HG03175 (cell line): ENCODE measurements around the gene TRPM6.

Experiments used
- ATAC-seq: cut with Tn5 transposase; IDR thresholded peaks from one replicate; pipeline ENCODE4 v1.9.1; 2021; ENCODE audit warnings: mild to moderate bottlenecking, moderate library complexity; ENCODE audit not compliant: unreplicated experiment

The TRPM6 gene

DNA sequence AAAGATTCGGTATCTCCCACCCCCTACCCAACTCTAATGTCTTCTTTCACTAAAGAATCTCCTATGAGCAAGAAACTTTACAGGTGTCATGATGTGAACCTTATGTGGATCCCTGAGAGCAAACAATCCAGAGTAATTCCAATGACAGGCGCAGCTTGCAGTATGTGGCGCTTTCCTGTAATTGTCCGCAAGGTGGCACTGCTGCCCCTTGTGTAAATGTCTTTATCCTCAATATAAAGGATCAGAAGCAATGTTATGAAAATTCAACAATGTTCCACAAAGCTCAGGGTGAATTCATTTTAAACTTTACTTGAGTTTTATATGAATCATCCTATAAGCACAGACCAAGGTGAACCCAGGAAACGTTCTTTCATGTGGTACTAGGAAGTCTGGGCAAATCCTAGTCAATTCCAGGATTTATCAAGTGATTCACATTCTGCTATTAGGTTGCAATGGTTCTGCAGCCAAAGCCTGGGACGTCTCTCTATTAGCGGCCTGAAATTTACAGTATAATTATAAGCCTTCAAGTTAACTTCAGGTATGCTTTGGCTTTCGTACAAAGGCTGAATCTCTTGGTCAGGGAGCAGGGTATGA lies 113.7 kb downstream of the TRPM6 start:
- peak; percentile 60 for ATAC-seq

DNA sequence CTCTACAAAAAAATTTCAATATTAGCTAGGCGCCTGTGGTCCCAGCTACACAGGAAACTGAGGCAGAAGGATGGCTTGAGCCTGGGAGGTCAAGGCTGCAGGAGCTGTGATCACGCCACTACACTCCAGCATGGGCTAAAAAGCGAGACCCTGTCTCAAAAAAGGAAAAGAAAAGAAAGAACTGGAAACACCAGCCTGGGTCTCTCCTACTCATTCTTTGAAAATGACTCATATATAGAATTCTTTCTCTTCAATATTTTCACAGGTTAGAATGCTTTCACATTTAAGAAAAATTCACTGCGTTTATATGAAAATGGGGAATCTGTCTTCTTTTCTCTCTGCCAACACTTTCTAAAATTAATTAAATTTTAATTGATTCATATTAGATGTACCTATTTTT lies 115.6 kb downstream of the TRPM6 start:
- ATAC-seq = no peak

DNA sequence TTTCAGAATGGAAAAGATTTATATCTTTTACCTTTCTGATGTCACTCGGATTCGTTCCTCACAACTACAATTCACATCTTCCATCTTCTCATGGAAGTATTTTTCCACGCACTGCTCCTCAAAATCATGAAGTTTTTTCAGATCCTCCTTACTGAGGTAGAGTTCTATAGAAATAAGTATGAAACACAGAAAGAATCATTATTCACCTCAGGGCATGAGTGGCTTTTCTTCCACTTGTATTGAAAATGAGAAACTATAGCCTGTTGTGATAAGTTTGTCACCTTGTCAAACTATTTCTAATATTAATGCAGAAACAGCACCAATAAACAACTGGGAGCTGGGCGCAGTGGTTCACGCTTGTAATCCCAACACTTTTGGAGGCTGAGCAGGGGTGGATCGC lies 116.0 kb downstream of the TRPM6 start:
- no peak for ATAC-seq

DNA sequence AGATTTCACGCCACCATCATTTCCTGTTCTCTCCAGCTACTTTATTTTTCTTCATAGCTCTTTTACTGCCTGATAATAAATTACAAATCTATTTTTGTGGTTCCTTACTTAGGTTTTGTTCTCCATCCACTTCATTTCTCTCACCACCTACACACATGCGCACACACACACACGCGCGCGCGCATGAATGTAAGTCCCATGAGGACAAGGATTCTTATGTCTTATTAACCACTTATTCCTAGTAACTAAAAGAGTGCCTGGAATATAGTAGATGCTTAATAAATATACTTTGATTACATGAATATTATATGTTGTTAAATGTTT lies 116.5 kb downstream of the TRPM6 start:
- no peak for ATAC-seq

DNA sequence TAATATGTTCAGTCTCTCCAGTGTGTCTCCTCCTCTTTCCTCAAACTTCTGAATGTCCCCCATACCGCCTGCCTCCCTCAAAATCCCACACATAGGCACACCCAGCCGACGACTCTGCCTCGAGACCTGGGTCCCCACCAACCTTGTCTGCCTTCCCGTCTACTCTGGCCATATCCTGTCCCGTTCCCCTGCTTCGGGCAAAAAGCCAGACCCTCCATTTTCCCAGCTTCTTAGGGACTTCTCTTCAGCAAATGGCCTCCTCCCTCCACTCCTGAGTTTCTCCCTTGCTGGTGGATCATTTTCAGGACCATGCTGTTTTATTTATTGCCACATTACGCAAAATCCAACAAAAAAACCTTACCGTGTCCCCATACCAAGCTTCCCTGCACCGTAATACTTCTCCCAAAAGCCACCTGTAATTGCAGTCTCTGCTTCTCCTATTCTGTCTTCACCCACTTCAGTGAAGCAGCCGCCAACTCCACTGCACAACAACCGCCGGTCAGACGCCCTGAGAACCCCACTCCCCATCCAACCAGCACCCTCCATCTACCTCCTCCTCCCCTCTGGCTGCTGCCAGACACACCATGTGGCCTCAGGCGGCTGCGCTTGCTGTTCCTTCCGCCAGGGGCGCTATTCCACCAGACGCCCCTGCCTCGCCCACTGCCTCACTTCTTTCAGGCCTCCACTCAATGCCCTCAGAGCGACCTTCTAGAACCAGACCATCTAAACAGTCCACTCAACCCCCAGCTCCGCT lies 117.0 kb downstream of the TRPM6 start:
- ATAC-seq = peak; percentile 73

DNA sequence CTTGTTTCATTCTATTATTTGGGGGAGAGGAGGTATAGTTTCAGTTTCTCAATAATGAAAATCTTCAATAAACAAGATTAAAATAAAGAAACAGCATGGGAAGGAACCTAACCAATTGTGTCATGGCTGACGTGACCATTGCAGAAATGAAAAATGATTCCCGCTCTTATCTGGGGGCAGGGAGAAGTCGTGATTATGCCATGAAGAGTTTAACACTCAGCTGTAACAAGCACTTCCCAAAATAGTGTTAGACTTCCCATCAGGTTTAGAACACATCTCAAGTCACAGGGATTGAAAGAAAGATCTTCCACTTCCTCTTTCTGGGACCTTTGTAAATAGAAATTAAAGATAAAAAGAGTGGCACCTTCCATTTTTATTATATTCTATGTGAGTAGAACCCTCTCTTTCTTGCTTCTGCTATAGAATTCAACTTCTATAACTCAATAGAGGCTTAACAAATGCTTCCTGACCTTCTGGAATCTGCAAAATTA lies 122.2 kb downstream of the TRPM6 start:
- ATAC-seq = no peak

DNA sequence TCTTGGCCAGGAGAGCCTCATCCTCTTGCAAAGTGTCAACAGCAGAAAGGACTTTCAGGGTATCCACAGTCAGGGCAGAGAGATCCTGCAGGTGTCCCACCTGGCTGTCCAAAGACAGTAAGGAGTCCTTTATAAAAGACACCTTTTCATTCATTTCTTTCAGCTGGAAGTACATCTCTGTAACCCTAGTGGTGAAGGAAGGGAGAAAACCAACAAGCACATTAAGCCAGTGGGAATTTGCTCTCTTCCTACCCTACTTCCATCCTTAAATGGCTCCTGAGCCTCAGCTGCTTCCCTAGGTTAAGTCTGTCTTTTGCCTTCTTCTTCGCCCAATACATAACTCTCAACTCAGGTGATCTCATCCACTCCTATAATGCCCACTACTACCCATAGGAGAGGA lies 124.8 kb downstream of the TRPM6 start:
- no peak for ATAC-seq

DNA sequence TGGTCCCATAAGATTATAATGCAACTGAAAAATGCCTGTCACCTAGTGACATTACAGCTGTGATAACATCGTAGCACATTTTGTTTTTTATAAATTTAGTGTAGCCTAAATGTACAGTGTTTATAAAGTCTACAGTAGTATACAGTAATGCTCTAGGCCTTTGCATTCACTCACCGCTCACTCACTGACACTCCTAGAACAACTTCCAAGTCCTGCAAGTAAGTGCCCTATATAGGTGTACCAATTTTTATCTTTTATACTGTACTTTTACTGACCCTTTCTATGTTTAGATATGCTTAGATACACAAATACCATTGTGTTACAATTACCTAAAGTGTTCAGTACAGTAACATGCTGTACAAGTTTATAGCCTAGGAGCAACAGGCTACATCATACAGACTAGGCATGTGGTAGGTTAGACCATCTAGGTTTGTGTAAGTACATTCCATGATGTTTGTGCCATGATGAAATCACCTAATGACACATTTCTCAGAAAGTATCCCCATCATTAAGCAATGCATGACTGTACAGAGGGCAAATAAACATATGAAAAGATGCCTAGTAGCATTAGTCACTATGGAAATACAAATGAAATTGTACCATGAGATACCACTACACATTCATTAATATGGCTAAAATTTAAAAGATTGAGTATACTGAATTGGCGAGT lies 127.6 kb downstream of the TRPM6 start:
- no peak for ATAC-seq

DNA sequence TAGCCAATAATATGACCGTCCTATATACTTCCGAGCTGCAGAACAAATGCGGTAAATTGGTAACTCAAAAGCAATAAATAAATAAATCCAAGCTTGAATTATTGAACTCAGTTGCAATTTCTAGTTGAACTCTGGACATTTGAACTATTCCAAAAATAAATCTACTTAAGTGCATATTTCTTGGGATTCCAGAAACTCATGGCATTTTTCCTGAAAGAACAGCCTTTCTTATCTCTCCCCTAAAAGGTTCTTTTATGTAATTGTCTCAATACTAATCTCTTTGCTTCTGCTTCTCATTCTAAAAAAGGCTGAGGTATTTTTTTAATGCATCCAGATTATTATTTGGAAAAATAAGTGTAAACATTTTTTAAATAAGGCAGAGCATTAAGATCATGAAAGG lies 131.7 kb downstream of the TRPM6 start:
- ATAC-seq = no peak

DNA sequence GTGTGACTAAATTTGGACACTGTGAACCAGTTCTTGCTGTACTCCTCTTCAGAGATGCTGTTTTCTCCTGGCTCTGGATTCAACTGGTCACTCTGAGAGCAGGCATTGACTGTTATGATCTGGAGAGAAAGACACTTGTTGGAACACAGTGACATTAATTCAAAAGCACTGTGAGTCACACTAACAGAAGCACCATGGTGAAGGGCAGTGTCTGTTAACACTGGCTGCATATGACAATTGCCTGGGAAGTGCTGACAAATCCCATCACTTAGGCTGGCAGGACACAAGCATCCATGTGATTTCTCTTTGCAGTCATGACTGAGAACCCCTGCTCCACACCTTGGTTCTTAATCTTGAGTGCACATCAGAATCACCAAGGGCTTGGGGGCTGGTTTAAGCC lies 132.4 kb downstream of the TRPM6 start:
- no peak for ATAC-seq

DNA sequence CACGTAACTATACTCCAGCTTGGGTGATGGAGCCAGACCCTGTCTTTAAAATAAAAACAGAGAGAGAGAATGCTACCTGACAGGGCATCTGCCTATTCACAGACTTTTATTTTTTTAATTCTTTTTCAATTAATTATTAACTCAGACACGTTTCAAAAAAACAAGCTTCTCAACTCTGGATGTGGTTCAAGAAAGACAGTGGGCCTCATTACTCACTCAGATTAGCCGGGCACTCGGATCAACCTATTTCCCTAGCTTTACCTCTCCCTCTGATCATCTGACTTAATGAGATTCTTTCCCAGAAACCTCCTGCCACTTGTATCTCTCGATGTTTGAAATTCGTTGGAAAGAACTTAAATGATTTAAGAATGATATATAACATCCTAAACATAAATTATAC lies 134.1 kb downstream of the TRPM6 start:
- no peak for ATAC-seq

DNA sequence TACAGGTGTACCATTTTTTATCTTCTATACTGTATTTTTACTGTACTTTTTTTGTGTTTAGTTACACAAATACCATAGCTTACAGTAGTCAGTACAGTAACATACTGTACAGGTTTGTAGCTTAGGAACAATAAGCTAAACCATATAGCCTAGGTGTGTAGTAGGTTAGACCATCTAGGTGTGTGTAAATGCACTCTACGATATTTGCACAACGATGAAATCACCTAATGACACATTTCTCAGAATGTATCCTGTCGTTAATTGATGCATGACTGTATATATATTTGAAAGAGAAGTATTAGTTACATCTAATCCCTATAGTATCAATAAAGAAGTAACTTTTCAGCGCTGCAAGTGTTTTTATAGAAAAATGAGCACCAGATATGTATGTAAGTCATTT lies 138.8 kb downstream of the TRPM6 start:
- ATAC-seq = no peak

DNA sequence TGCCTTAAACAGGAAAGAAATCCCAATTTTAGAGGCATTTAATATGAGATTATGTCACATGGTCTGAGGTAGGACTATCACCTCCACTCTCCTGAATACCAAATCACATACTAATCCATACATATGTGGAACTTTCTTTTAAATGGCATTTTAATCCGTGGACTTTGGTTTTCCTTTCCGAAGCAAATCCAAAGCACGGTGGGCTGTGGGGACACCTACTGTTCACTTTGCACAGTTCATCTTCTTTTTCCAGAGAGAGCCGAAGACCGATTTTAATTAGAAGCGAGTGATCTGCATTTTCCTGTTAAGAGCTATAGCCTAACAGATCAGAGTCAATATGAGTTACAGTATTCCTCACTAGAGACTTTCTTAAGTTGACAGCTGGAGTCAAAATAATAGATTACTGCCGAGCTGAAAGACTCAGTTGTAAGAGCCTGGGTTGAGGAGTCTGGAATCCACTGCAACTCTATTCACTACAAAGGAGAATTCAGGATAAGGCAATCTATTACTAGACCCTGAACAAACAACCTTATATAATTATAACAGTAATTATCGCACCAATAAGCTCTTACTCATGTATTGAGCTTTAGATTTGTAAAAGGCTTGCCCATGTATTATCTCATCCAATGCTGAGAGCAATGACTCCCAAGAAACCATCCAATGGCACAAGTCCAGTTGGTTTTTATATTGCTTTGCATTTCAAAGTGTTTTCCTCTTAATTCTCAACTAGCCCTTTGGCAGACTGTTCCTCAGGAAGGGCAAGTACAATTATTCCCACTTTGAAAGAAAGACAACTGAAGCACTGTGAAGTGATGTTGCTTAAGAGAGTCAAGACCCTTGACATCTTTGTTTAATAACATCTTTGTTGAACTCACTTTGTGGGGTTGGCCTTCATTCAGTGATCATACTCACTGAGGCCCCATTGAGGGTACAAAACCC lies 144.7 kb downstream of the TRPM6 start:
- peak; percentile 48 for ATAC-seq

DNA sequence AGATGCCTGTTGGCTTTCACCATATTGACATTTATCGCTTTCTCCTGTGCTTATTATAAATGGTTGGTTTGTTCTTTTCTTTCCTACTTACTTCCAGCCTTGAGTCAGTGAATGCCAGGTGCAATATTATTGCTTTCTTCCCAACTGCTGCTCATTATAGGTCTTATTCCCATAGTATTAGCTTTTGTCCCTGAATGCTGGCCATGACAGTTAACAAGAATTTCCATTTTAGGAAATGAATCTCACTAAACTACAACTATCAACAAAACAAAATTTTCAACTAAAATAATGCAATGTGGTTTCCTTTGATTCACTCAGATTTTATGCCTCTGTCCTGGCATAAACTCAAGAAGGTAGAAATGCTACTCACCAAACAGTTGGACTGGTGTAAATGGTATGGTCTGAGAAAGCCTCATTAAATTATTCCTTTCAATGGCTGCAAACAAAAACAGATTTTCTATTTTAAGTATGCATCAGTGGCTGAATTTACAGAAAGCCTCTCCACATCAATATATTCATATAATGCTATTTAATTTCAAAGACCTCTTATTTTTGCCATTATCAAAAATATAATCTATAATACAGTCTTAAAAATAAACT lies 145.4 kb downstream of the TRPM6 start:
- no peak for ATAC-seq

DNA sequence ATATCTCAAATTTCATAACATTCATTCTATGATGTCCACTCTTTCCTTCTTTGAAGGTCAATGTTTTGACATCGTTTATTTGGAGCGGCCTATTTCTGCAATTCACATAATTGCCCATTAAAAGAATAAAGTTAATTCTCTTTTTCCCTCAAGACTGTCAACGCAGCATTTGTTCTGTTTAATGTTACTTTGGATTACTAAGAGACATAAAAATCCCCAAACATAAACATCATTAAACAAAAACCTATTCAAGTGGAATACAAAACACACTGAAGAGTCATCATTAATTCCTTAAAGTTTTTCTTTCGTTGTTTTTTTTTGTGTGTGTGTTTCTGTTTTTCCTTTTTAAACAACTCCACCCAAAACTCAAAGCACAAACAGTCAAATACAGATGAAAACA lies 151.1 kb downstream of the TRPM6 start:
- no peak for ATAC-seq

DNA sequence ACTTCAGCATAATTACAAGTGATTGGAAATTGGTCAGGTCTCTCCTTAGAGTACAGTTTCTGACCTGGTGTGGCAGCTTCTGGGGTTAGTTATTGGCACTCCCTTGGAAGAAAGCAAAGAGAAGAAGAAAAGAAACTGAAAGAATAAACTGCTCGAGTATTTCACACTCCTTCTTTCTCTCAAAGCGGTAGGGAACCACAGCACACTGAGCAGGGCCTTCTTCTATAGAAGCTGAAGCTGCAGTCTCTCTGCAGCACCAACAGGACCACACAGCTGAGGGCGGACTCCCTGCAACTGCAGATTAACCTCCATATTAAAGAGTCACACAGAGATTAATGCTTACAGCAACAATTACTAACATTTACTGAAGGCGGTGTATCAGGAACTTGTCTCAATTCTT lies 152.0 kb downstream of the TRPM6 start:
- peak; percentile 55 for ATAC-seq

DNA sequence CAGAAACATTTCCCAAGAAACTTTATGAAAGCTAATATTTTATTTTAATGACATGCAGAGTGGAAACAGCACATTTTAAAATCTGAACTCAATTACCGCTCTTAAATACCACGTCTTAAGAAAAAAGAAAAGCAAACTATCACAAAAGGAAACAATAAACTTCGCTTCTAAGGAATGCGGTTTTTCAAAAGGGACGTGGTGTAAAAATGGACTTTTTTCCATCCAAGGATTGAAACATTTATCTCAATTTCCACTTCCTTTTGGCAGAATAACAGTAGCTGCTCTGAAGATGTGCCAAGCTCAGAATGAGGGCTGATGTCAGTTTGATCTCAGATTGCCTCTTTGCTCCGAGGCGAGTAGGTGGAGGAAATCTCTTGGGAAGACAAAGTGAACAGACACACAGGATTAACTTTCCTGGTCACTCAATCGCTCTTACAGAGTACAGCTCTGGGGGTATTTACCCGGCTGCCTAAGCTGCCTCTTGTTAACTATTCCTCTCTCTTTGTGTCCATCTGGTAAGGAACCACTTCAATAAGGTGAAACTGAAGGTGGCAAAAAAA lies 158.5 kb downstream of the TRPM6 start:
- no peak for ATAC-seq

DNA sequence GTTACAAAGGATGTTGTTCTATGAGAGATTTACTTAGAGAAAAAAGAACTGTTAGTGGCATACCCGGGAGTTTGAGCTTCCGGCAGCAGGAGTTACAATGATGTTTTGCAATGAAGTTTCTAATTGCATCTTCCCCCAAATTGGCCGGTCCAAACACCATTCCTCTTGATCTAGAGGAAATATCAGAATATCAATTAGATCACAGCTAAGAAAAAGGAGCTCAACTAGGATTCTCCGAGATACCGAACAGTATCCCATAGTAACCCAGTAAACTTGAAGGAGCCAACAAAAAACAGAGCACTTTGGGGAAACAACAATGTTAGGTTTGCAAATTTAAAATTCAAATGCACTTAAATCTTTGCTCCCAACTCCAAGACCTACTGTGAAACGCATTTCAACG lies 159.5 kb downstream of the TRPM6 start:
- no peak for ATAC-seq

DNA sequence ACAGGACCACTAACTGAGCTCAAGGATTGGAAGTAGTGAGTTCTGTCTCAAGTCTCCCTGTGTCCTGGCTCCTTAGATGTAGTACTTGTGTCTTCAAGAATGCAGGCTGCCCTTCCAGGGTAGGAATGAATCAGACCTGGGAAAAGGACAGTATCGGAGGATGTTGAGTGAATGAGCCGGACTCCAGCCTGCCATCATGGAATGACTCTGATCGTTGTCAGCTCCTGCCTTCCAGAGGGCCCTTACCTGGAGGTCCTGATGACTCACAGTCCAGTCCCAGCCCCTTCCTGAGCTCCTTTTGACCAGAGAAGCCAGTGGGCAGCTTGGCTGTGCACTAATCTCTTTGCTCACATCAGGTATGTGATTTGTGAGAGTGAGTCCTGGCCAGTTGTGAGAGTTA lies 161.1 kb downstream of the TRPM6 start:
- no peak for ATAC-seq

DNA sequence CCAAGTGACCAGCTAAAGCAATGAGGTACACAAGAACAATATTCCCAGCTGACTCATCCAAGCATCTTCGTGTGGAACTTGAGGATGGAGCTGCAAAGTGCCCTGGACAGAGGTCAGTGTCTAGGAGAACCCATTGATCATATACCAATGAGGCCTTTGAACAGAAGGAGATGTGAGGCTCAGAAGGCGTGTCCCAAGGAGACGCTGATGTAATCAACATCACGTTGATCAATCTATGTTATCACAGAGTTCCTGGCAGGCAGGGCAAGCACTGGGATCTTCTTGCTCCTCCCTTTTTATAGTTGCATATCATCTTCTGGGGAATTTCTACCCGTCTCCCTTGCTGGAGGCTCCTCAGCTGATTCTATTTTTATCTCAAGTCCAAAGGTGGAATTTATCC lies 163.4 kb downstream of the TRPM6 start:
- ATAC-seq = no peak
